Skeletal muscle tissue (tissue), 4 donors: Measurements from ENCODE around the gene C2CD2. TPM values are rescaled to one million over a fixed set of nuclear protein-coding genes. Genes with fewer than 3 reads are reported as not detected.

Experiments used
- H3K27ac ChIP-seq: one replicate; pipeline ENCODE4 v1.7.0; 2013; ENCODE audit warnings: mild to moderate bottlenecking, low read depth, low read length, inconsistent platforms
- H3K27me3 ChIP-seq, 3 donors: one replicate each; pipeline ENCODE4 v1.7.0; 2013; ENCODE audit warnings: low read length in 3 of 3; ENCODE audit not compliant: control insufficient read depth in 3 of 3, insufficient read depth in 3 of 3
- H3K36me3 ChIP-seq, 3 donors: one replicate each; pipeline ENCODE4 v1.7.0; 2013; ENCODE audit warnings: low read length in 3 of 3; ENCODE audit not compliant: control insufficient read depth in 3 of 3, insufficient read depth in 3 of 3
- H3K4me1 ChIP-seq, 3 donors: one replicate each; pipeline ENCODE4 v1.7.0; 2013; ENCODE audit warnings: low read length in 3 of 3, mild to moderate bottlenecking in 3 of 3; ENCODE audit not compliant: control insufficient read depth in 3 of 3, insufficient read depth in 3 of 3
- H3K4me3 ChIP-seq, 3 donors: one replicate each; pipeline ENCODE4 v1.7.0; 2013; ENCODE audit warnings: low read length in 3 of 3
- H3K9ac ChIP-seq, 3 donors: one replicate each; pipeline ENCODE4 v1.7.0; 2013; ENCODE audit warnings: low read length in 3 of 3, mild to moderate bottlenecking in 3 of 3, moderate library complexity in 2 of 3, low read depth in 1 of 3
- H3K9me3 ChIP-seq, 3 donors: one replicate each; pipeline ENCODE4 v1.7.0; 2013; ENCODE audit warnings: low read length in 3 of 3; ENCODE audit not compliant: control insufficient read depth in 3 of 3
- total RNA-seq: library from RNA; depleted of rRNA; stranded (reverse); fragments of >200 nt; gene quantifications from one replicate; pipeline ENCODE4 v1.2.3, GENCODE V29; 2014
- donor health status: Osteomylitis.

The C2CD2 gene
- total RNA-seq, 1 donor from 2014 or later = 7.3 TPM

DNA sequence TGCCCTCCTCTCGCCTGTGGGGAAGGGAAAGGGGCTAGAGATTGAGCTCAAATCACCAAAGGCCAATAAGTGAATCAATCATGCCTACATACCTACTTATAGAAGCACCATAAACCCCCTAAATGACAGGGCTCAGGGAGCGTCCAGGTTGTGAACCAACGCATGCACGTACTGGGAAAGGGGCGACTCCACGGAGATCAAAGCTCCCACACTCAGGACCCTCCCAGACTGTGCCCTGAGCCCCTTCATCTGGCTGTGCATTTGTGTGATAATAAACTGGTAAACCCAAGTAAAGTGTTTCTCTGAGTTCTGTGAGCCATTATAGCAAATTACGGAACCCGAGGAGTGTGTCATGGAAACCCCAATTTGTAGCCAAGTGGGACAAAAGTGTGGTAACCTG, 50.9 kb downstream of the C2CD2 start:
- Histone ChIP-seq H3K27me3 (no peaks in the 10 kb centered on the region), H3K9ac (no peak overlapping the region), H3K36me3 (peaks cover 18 to 43% (median 26%) of the 10 kb centered on the region in 3 donors), H3K9me3 (no peaks in the 10 kb centered on the region), H3K27ac (no peak overlapping the region), H3K4me1 (no peaks in the 10 kb centered on the region), H3K4me3 (no peak overlapping the region)

DNA sequence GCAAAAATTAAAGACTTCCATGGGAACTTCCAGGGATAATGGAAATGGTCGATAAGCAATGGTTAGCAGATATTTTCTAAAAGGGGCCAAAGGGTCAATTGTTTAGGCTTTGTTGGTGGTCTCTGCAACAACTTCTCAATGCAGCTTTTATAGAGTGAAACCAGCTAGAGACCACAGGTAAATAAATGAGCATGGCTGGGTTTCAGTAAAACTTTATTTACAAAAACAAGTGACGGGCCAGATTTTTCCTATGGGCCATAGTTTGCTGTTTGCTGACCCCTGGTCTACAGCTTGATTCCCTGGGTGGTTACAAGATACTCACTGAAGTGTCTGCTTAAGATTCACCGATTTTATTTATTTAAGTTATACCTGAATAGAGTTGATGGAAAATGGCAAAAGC, 52.0 kb downstream of the C2CD2 start:
- Histone ChIP-seq H3K27ac (no peak overlapping the region), H3K27me3 (no peaks in the 10 kb centered on the region), H3K9ac (no peak overlapping the region), H3K4me3 (no peak overlapping the region), H3K4me1 (no peaks in the 10 kb centered on the region), H3K36me3 (peaks cover 7 to 34% (median 20%) of the 10 kb centered on the region in 3 donors), H3K9me3 (no peaks in the 10 kb centered on the region)

DNA sequence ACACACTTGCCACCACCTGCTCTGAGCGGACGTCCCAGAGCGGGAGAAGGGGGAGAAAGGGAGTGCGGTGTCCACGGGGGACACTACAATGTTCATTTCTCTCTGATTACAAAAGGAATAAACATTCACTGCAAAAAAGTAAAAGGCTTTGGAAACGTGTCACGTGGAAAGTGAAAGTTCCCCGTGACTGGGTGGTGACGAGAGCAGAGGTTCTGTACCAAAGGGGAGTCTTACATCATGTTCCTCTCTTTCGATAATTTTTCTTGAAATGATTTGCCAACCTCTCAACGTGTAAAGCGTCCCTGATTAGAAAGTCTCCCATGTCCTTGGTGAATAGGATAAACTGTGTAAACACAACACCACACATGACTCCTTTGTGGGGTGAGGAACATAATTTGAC, 52.7 kb downstream of the C2CD2 start:
- Histone ChIP-seq H3K27me3 (no peaks in the 10 kb centered on the region), H3K27ac (no peak overlapping the region), H3K36me3 (peaks cover 6 to 33% (median 19%) of the 10 kb centered on the region in 3 donors), H3K4me1 (no peaks in the 10 kb centered on the region), H3K9me3 (no peaks in the 10 kb centered on the region), H3K9ac (no peak overlapping the region), H3K4me3 (no peak overlapping the region)

DNA sequence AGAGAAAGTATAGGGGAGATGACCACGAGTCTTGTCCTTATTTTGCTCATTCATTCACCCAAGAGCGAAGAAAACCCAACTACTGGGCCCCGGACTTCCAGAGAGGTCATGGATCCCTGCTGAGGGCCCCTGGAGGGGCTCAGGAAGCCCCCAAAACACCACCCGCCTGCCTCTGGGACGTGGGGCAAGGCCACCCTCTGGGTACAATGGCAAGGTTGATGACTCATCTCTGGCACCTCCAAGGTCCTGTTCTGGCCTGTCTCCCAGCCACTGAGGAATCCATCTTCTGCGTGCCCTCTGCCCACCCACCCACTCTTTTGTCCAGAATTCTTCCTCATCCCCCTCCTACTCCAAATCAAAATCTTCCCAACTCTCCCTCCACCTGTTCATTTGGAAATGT, 53.4 kb downstream of the C2CD2 start:
- Histone ChIP-seq H3K27me3 (no peaks in the 10 kb centered on the region), H3K4me3 (no peak overlapping the region), H3K9ac (no peak overlapping the region), H3K4me1 (peaks cover 0 to 2% (median 0%) of the 10 kb centered on the region in 3 donors), H3K36me3 (peaks cover 6 to 34% (median 17%) of the 10 kb centered on the region in 3 donors), H3K9me3 (no peaks in the 10 kb centered on the region), H3K27ac (no peak overlapping the region)

DNA sequence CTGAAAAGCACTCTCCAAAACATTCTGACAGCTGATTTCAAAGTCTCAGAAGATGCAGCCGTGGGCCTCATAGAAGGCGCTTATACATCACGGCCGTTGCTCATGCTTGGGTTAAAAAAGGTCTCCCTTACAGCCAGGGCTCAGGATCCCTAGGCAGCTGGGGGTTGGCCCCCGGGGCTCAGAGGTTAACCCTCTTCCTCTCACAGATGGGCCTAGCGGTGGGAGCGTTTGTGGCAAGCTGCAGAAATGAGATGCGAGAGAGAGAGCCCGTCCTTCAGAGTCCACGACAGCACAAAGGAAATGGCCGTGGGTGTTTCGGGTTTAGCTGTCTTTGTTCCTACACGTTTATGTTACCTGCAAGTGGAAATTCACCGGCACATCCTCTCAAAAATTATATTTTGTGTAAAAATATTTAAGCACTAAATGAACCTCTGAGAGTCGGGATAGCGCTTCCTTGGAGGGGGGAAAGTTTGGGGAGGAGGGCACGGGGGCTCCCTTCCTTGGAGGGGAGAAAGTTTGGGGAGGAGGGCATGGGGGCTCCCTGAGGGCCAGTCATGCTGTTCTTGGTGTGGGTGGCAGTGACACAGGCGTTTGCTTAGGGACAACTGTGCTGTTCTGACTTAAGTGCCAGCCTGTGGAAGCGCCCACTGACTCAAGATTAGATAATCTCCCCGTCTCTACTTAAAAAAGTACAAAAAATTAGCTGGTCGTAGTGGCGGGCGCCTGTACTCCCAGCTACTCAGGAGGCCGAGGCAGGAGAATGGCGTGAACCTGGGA, 54.2 kb downstream of the C2CD2 start:
- Histone ChIP-seq H3K27me3 (no peaks in the 10 kb centered on the region), H3K4me1 (peaks cover 0 to 2% (median 0%) of the 10 kb centered on the region in 3 donors), H3K36me3 (peaks cover 1 to 40% (median 22%) of the 10 kb centered on the region in 3 donors), H3K4me3 (no peak overlapping the region), H3K9me3 (no peaks in the 10 kb centered on the region), H3K27ac (no peak overlapping the region), H3K9ac (no peak overlapping the region)

DNA sequence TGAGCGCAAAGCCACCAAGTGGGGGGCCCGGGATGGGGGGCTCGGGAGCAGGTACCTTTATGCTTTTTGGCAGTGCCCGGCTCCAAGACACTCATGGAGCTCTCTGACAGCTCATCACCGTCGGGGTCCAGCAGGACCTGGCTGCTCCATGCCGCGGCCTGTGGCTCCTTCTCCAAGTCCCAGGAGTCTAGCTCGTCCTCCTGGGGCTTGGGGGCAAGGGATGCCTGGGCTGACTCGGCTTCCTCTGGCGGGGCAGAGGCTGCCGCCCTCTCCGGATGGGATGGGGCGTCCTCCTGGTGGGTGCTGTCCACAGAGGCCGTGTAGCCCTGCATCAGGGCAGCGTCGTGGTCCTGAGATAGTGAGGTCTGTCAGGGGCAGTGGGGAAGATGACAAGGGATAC, 54.8 kb downstream of the C2CD2 start:
- H3K27ac ChIP-seq = no peak overlapping the region

DNA sequence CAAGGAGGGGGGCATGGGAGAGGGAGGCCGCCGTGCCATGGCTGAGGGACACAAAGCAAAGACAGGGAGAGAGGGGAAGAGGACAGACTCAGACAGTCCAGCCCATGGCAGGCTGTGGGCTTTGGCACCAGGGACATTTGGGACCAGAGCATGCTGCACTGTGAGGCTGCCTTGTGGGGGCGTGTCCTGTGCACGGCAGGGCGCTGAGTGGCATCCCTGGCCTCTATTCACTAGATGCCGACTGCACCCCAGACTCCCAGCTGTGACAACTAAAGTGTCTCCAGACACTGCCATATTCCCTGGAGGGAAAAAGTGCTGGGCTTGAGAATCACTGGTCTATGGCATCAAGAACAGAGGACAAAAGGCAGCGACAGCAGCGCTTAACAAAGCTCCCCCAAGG, 56.1 kb downstream of the C2CD2 start:
- Histone ChIP-seq H3K4me1 (peaks cover 0 to 2% (median 0%) of the 10 kb centered on the region in 3 donors), H3K9ac (no peak overlapping the region), H3K4me3 (no peak overlapping the region), H3K9me3 (no peaks in the 10 kb centered on the region), H3K27me3 (no peaks in the 10 kb centered on the region), H3K27ac (no peak overlapping the region), H3K36me3 (peaks cover 0 to 34% (median 16%) of the 10 kb centered on the region in 3 donors)

More for the DNA sequence above, 54.8 kb downstream of the C2CD2 start:
- Histone ChIP-seq H3K27me3 (no peaks in the 10 kb centered on the region), H3K9me3 (no peaks in the 10 kb centered on the region), H3K36me3 (peaks cover 0 to 40% (median 22%) of the 10 kb centered on the region in 3 donors), H3K4me3 (no peak overlapping the region), H3K4me1 (peaks cover 0 to 2% (median 0%) of the 10 kb centered on the region in 3 donors), H3K9ac (no peak overlapping the region)

DNA sequence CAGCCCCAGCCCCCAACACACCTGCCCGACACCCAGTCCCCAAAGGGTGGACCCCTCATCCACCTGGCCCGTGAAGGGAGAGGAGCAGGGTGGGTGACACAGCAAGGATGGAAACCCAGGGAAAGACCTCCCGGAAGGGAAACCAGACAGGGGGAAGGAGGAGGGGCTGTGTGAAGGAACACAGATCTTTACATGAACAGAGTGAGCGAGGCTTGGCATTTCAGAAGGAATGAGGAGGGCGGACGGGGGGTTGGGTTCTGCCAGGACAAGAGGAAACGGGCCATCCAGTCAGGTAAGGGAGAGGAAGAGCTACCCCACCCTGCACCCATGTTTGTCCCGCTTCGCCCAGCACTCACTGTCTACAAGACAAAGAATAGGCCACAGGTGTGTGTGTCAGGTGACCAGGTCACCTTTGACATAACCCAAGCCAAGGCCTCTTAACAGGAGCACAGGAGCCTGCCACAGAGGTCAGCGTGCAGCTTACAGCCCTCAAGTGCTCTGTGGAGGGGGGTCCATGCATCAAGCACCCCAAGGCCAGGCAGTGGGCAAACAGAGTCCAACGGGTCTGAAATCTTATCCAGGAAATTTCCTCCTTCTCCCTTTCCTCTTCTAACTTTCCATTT, 56.7 kb downstream of the C2CD2 start:
- Histone ChIP-seq H3K27me3 (no peaks in the 10 kb centered on the region), H3K4me1 (peaks cover 0 to 2% (median 0%) of the 10 kb centered on the region in 3 donors), H3K4me3 (no peak overlapping the region), H3K9me3 (no peaks in the 10 kb centered on the region), H3K36me3 (peaks cover 0 to 30% (median 16%) of the 10 kb centered on the region in 3 donors), H3K27ac (no peak overlapping the region), H3K9ac (no peak overlapping the region)

DNA sequence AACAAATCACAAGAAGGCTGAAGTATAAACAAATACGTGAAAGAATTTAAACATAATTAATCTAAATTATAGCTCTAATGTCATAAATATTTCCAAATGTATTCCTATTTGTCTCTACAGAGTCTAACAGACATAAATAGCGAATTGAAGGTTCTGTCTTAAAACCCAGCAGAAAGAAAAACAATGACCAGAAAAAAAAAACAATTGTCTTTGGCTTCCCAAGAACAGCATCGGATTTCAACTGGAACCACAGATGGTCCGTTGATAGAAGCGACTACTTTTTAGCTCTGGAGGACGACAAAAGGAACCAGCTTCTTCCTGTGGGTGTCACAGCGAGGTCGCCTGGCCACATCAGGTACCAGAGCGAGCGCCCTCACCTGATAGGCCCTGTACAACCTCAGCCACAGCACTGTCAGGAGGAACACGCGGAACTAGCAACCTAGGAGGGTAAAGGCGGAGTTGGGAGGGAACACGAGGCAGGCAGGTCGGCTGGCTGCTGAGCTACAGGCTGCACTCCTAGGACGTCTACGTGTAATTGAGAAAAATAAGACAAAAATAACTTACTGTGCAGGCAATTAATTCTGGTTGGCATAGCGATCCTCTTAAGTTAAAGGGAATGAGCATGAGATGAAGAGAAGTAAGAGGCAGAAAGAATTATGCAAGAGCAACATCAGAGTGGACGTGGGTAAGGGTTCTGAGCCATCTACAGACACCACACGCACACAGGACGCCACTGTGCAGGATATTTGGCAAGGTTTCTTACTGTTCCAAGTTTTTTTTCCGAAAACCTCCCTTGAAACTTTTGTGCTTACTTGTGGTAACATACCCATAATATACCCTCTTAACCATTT, 58.0 kb downstream of the C2CD2 start:
- no peak overlapping the region for H3K4me3 ChIP-seq
- no peaks in the 10 kb centered on the region for H3K9me3 ChIP-seq
- H3K27me3 ChIP-seq = no peaks in the 10 kb centered on the region
- H3K27ac ChIP-seq = no peak overlapping the region
- no peak overlapping the region for H3K9ac ChIP-seq
- peaks cover 0 to 26% (median 13%) of the 10 kb centered on the region in 3 donors for H3K36me3 ChIP-seq
- H3K4me1 ChIP-seq = peaks cover 0 to 2% (median 0%) of the 10 kb centered on the region in 3 donors
